Measurements from ENCODE around the gene MAOB.

DNA sequence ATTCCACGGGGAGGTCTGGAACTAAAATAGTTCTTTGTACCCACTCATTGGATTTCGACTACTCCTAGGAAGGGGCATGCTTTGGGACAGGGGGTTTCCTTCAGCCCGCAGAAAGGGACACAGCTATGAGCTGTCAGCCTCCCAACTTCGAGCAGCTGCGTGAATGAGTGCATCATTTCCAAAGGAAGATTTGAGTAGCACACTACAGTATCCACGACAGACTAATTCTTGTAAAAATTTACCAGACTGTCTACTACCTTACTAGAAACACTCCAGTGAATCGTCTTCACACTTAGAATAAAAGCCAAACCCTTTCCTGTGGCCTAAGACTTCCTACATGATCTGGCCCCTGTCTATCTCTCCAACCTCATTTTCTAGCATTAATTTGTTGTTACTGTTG is 124.2 kb downstream of the MAOB start:
- TF ChIP-seq, protein P1, sequence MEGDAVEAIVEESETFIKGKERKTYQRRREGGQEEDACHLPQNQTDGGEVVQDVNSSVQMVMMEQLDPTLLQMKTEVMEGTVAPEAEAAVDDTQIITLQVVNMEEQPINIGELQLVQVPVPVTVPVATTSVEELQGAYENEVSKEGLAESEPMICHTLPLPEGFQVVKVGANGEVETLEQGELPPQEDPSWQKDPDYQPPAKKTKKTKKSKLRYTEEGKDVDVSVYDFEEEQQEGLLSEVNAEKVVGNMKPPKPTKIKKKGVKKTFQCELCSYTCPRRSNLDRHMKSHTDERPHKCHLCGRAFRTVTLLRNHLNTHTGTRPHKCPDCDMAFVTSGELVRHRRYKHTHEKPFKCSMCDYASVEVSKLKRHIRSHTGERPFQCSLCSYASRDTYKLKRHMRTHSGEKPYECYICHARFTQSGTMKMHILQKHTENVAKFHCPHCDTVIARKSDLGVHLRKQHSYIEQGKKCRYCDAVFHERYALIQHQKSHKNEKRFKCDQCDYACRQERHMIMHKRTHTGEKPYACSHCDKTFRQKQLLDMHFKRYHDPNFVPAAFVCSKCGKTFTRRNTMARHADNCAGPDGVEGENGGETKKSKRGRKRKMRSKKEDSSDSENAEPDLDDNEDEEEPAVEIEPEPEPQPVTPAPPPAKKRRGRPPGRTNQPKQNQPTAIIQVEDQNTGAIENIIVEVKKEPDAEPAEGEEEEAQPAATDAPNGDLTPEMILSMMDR (IDR thresholded peaks at IDR 0.05), result no peak
- no peak for TF ChIP-seq ZFX (IDR thresholded peaks at IDR 0.05; ENCODE audit: borderline replicate concordance)
